Muscle layer of colon (tissue), 2 donors: ENCODE measurements around the gene MYEOV.

Source experiments
- H3K27ac ChIP-seq: one replicate; pipeline ENCODE4 v1.7.0; 2013; ENCODE audit warnings: low read depth, mild to moderate bottlenecking, low read length, moderate library complexity
- H3K27me3 ChIP-seq, 2 donors: one replicate each; pipeline ENCODE4 v1.7.0; 2013; ENCODE audit warnings: low read length in 2 of 2, mild to moderate bottlenecking in 2 of 2; ENCODE audit not compliant: insufficient read depth in 2 of 2, control insufficient read depth in 1 of 2
- H3K36me3 ChIP-seq: one replicate; pipeline ENCODE4 v1.7.0; 2013; ENCODE audit warnings: mild to moderate bottlenecking, low read length; ENCODE audit not compliant: insufficient read depth
- H3K4me1 ChIP-seq: one replicate; pipeline ENCODE4 v1.7.0; 2013; ENCODE audit warnings: mild to moderate bottlenecking, low read length; ENCODE audit not compliant: insufficient read depth
- H3K4me3 ChIP-seq, 2 donors: one replicate each; pipeline ENCODE4 v1.7.0; 2013; ENCODE audit warnings: low read length in 2 of 2, low read depth in 1 of 2, mild to moderate bottlenecking in 1 of 2, moderate library complexity in 1 of 2
- H3K9ac ChIP-seq: one replicate; pipeline ENCODE4 v1.7.0; 2013; ENCODE audit warnings: low read length
- H3K9me3 ChIP-seq: one replicate; pipeline ENCODE4 v1.7.0; 2013; ENCODE audit warnings: mild to moderate bottlenecking, low read length
- donor health status: abdominal sarcoma.
- donor health status: Adenocarcinoma of cecum.

Gene MYEOV

DNA sequence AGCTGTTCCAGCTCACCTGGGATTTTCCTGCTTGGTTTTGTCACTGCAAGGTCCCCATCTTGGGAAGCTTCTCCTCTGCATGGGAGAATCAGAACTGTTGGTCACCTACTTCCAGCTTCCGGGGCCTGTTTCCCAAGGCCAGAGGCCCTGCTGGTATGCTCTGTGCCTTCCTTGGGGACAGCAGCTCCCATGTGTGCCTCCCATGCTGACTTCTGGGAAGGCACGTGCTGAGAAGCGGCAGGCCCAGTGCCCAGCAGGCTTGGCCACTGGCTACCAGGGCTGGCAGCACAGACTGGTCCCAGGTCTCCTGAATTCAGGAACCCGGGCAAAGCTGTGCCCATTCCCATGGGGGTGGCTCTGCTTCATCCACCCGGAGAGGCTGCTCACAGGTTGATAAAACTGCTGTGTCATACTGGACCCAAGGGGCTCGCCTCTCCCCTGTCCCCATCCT, 33.8 kb downstream of the MYEOV start:
- Histone ChIP-seq H3K27me3 (no peaks in the 10 kb centered on the region), H3K36me3 (no peaks in the 10 kb centered on the region), H3K27ac (no peak overlapping the region), H3K4me3 (no peak overlapping the region), H3K4me1 (no peaks in the 10 kb centered on the region), H3K9ac (no peak overlapping the region), H3K9me3 (no peaks in the 10 kb centered on the region)

GRCh38 chr11:69328231-69328630, 34.3 kb downstream of the MYEOV start:
- Histone ChIP-seq H3K27me3 (no peaks in the 10 kb centered on the region), H3K9me3 (no peaks in the 10 kb centered on the region), H3K9ac (no peak overlapping the region), H3K4me1 (no peaks in the 10 kb centered on the region), H3K4me3 (no peak overlapping the region), H3K27ac (no peak overlapping the region), H3K36me3 (no peaks in the 10 kb centered on the region)

GRCh38 chr11:69329581-69329980, 35.6 kb downstream of the MYEOV start:
- no peaks in the 10 kb centered on the region for H3K36me3 ChIP-seq
- no peak overlapping the region for H3K27ac ChIP-seq
- no peaks in the 10 kb centered on the region for H3K9me3 ChIP-seq
- H3K4me3 ChIP-seq, result no peak overlapping the region
- no peak overlapping the region for H3K9ac ChIP-seq
- H3K4me1 ChIP-seq, result no peaks in the 10 kb centered on the region
- no peaks in the 10 kb centered on the region for H3K27me3 ChIP-seq

GRCh38 chr11:69330330-69330729, 36.4 kb downstream of the MYEOV start:
- Histone ChIP-seq H3K4me1 (no peaks in the 10 kb centered on the region), H3K4me3 (no peak overlapping the region), H3K27me3 (no peaks in the 10 kb centered on the region), H3K27ac (no peak overlapping the region), H3K36me3 (no peaks in the 10 kb centered on the region), H3K9ac (no peak overlapping the region), H3K9me3 (no peaks in the 10 kb centered on the region)

DNA sequence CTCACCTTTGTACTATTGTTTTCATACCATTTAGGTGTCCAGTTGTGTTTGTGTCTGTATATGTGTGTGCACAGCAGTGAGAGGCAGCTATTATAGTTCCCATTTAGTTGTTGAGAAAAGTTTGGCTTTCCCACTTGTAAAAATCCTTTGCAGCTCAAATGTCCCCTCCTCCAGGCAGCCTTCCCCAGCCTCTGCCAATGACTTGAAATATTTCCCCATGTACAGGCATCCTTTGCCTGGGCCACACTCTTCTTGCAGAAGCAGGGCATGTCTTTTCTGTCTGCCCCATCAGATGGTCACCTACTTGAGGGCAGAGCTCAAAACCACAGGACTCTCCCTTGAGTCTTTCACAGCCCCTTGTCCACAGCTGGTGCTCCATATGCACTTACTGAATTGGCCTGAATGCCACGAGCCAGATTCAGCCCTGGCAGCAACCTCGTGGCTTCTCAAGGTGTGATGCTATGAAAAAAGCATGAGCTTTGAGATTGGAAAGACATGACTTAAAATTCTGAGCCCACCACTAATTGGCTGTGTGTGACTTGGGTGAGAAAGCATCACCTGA, 39.3 kb downstream of the MYEOV start:
- H3K36me3 ChIP-seq, result no peaks in the 10 kb centered on the region
- H3K9me3 ChIP-seq, result no peaks in the 10 kb centered on the region
- no peak overlapping the region for H3K9ac ChIP-seq
- no peaks in the 10 kb centered on the region for H3K4me1 ChIP-seq
- no peaks in the 10 kb centered on the region for H3K27me3 ChIP-seq
- no peak overlapping the region for H3K4me3 ChIP-seq
- H3K27ac ChIP-seq, result no peak overlapping the region

DNA sequence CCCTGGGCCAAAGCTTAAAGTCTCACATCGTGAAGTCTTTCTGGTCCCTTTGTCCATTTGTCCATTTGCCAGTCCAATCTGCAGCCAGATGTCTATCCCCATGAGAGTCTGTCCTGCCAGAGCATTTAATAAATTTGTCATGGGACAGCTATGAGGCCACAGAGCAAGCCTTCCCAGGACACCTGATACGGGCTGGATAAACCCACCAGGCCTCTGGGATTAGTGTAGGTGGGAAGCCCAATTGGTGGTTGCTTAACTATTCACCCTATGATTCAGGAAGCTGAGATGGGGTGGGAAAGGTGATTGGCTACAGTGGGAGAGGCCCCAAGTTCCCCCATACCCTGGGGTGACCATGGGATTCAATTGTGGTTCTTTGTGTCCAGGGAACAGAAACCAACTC, 39.9 kb downstream of the MYEOV start:
- Histone ChIP-seq H3K4me3 (no peak overlapping the region), H3K9ac (no peak overlapping the region), H3K4me1 (no peaks in the 10 kb centered on the region), H3K9me3 (no peaks in the 10 kb centered on the region), H3K36me3 (no peaks in the 10 kb centered on the region), H3K27ac (no peak overlapping the region), H3K27me3 (no peaks in the 10 kb centered on the region)

DNA sequence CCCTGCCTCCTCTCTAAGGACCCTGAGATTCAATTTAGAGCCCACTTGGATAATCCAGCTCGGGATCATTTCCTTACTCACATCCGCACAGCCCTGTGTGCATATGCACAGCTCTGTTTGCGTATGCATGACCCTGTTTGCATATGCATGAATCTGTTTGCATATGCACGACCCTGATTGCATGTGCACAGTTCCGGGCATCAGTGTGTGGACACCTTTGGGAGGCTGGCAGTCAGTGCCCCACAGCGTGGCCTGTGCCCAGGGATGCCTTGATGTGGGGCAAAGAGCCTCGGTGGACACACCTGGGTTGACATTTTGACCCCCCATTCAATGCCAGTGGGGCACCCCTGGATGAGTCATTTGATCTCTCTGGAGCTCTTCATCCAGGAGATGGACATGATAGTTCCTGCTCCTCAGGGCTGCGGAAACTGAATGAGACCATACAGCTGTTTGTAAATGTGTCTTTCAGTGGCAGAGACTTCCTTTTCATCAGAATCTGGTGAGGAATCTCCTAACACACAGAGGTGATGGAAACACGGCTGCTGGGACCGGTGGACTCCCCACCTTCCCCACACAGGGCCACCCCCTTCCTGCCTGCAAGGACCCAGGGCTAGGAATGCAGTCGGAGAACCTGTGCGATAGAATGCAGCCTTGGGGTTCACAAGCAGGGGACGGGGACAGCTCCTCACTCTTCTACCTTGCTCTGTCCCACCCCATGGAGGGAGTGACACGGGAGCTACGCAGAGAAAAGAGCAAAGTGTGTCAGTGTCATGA, 41.2 kb downstream of the MYEOV start:
- Histone ChIP-seq H3K4me3 (no peak overlapping the region), H3K4me1 (no peaks in the 10 kb centered on the region)

GRCh38 chr11:69335781-69336405, 41.9 kb downstream of the MYEOV start:
- Histone ChIP-seq H3K27ac (no peak overlapping the region), H3K4me1 (no peaks in the 10 kb centered on the region), H3K27me3 (no peaks in the 10 kb centered on the region), H3K9me3 (no peaks in the 10 kb centered on the region), H3K36me3 (no peaks in the 10 kb centered on the region), H3K9ac (no peak overlapping the region), H3K4me3 (no peak overlapping the region)

More for the DNA sequence above, 41.2 kb downstream of the MYEOV start:
- H3K9me3 ChIP-seq, result no peaks in the 10 kb centered on the region
- no peaks in the 10 kb centered on the region for H3K36me3 ChIP-seq
- H3K27me3 ChIP-seq, result no peaks in the 10 kb centered on the region
- H3K9ac ChIP-seq, result no peak overlapping the region
- no peak overlapping the region for H3K27ac ChIP-seq

DNA sequence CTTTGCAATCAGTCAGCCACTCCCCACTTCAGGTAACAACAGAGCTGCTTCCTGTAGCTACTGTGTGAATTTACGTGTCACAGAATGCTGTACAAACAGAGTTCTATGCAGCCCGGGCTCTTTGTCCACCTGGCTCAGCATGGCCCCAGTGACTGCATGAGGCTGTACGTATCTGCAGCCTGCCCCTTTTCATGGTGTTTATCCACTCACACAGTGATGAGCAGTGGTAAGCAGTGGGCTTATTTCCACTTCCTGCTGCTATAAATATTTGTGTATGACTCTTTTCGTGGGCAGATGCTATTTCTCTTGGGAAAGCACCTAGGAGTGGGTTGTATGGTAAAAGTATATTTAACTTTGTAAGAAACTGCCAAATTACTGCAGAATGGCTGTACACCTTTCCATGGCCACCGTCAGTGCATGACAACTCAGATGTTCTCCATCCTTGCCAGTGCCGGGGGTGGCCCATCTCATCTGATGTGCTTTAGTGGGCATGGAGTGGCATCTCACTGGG, 43.3 kb downstream of the MYEOV start:
- H3K9ac ChIP-seq, result no peak overlapping the region
- H3K4me1 ChIP-seq, result no peaks in the 10 kb centered on the region
- H3K4me3 ChIP-seq, result no peak overlapping the region
- H3K9me3 ChIP-seq, result no peaks in the 10 kb centered on the region
- no peaks in the 10 kb centered on the region for H3K27me3 ChIP-seq
- no peaks in the 10 kb centered on the region for H3K36me3 ChIP-seq
- no peak overlapping the region for H3K27ac ChIP-seq

DNA sequence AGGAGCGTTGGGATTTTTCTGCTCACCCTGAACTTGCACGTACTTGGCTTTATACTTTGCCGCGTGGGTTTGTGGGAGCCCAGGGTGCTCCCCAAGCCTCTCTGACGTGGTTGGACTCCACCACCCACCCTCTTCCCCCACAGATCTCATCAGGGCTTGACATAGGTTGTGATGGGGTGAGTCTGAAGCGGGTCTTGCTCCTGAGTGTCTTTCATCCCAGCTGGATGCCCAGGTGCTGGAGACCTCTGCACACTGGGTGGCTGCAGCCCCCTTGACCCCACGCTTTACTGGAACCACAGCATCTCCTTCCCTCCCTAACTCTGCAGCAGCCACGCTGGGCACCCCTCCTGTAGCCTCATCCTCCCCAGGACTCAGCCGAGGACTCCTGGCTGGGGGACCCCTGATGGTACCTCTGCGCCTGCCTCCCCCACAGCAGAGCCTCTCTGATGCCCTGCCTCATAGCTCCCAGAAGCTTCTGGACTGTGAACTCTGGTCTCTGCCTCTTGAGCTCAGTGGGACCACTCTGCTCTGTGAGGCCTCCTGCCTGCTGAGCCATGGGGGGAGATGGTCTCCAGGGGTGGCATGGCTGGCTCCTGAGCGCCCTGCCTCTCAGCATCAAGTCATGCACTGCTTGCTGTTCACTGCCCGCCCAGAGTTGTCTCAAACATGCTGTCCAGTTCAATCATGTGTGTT, 45.2 kb downstream of the MYEOV start:
- Histone ChIP-seq H3K4me3 (no peak overlapping the region), H3K9me3 (no peaks in the 10 kb centered on the region), H3K36me3 (no peaks in the 10 kb centered on the region), H3K4me1 (no peaks in the 10 kb centered on the region), H3K9ac (no peak overlapping the region), H3K27ac (no peak overlapping the region), H3K27me3 (no peaks in the 10 kb centered on the region)

GRCh38 chr11:69339983-69340565, 46.1 kb downstream of the MYEOV start:
- Histone ChIP-seq H3K27me3 (no peaks in the 10 kb centered on the region), H3K36me3 (no peaks in the 10 kb centered on the region), H3K9me3 (no peaks in the 10 kb centered on the region), H3K4me3 (no peak overlapping the region), H3K27ac (no peak overlapping the region), H3K9ac (no peak overlapping the region), H3K4me1 (no peaks in the 10 kb centered on the region)
